ENCODE measurements around the gene UGT1A8. TPM values are rescaled to one million over a fixed set of nuclear protein-coding genes. Genes with fewer than 3 reads are reported as not detected.

The UGT1A8 gene
- total RNA-seq, 4 donors from 2014 or later, result 1.1 to 15.1 (median 9.4) TPM

DNA sequence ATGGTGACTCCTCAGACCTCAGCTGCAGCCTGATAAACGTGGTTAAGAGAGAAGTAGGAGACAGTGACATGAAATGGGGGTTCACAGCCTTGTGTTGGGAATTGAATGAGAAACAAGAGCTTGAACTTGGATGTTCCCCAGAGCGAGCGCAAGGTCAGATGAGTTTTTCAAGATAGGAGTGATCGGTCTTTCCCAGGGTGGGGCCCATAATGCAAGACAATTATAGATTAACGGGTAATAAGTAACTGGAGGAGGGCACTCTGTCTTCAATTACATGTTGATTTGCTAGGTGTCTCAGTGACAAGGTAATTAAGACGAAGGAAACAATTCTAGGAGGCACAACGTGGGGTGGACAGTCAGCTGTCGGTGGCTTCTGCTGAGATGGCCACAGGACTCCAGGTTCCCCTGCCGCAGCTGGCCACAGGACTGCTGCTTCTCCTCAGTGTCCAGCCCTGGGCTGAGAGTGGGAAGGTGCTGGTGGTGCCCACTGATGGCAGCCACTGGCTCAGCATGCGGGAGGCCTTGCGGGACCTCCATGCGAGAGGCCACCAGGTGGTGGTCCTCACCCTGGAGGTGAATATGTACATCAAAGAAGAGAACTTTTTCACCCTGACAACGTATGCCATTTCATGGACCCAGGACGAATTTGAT, 95.3 kb downstream of the UGT1A8 start, which contains the start of gene UGT1A5:
UGT1A5 (plus strand) TSS at position 297 of the 651 bp plus-strand sequence; CDS start at position 382, 85 bp downstream.
- 76 to 78% methylated on average over 8 to 14 of the region's 14 CpGs for WGBS, 2 donors (ENCODE audit: low coverage in 1 of 2)
- no peak for DNase-seq

DNA sequence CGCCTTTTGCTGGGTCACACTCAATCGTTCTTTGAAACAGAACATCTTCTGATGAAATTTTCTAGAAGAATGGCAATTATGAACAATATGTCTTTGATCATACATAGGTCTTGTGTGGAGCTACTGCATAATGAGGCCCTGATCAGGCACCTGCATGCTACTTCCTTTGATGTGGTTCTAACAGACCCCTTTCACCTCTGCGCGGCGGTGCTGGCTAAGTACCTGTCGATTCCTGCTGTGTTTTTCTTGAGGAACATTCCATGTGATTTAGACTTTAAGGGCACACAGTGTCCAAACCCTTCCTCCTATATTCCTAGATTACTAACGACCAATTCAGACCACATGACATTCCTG, 95.8 kb downstream of the UGT1A8 start:
- no peak for DNase-seq
- Histone ChIP-seq H3K27ac (no peak overlapping the region), H3K4me1 (peaks cover 0 to 4% (median 1%) of the 10 kb centered on the region in 4 donors), H3K4me3 (no peak overlapping the region), H3K27me3 (no peaks in the 10 kb centered on the region), H3K36me3 (no peaks in the 10 kb centered on the region), H3K9me3 (no peaks in the 10 kb centered on the region)
- intact Hi-C loops (cut with DNase I; ENCODE audit: low total_unique reads), result no loop called here
- WGBS, 2 donors (ENCODE audit: low coverage in 1 of 2), result 82 to 84% methylated on average over 4 to 7 of the region's 7 CpGs
- in situ Hi-C loops (cut with MboI; ENCODE audit: low pct_ligation_motif_present in 1 of 4, low pct_unique_long_range_greater_than_20kb in 1 of 4, low sequenced_read_pairs in 3 of 4), result loop anchor here in 1 of 4 donors (25.0 kb wide), 1 partner anchor 251 kb away; no protein-coding TSS in a partner anchor
- TF ChIP-seq POLR2A (IDR thresholded peaks at IDR 0.05) (no peak), EP300 (IDR thresholded peaks at IDR 0.05; ENCODE audit: low read depth) (no peak), POLR2AphosphoS5 (IDR thresholded peaks at IDR 0.05) (no peak)
- TF ChIP-seq, protein P1, sequence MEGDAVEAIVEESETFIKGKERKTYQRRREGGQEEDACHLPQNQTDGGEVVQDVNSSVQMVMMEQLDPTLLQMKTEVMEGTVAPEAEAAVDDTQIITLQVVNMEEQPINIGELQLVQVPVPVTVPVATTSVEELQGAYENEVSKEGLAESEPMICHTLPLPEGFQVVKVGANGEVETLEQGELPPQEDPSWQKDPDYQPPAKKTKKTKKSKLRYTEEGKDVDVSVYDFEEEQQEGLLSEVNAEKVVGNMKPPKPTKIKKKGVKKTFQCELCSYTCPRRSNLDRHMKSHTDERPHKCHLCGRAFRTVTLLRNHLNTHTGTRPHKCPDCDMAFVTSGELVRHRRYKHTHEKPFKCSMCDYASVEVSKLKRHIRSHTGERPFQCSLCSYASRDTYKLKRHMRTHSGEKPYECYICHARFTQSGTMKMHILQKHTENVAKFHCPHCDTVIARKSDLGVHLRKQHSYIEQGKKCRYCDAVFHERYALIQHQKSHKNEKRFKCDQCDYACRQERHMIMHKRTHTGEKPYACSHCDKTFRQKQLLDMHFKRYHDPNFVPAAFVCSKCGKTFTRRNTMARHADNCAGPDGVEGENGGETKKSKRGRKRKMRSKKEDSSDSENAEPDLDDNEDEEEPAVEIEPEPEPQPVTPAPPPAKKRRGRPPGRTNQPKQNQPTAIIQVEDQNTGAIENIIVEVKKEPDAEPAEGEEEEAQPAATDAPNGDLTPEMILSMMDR (IDR thresholded peaks at IDR 0.05), result no peak

More for the DNA sequence above, 95.3 kb downstream of the UGT1A8 start, which contains the start of gene UGT1A5:
- in situ Hi-C loops (cut with MboI; ENCODE audit: low pct_ligation_motif_present in 1 of 4, low pct_unique_long_range_greater_than_20kb in 1 of 4, low sequenced_read_pairs in 3 of 4), result loop anchor here in 1 of 4 donors (25.0 kb wide), 1 partner anchor 250 kb away; no protein-coding TSS in a partner anchor
- H3K4me3 ChIP-seq, result no peak within 1 kb of the TSS
- intact Hi-C loops (cut with DNase I; ENCODE audit: low total_unique reads), result no loop called here
- peaks cover 0 to 4% (median 1%) of the 10 kb centered on the region in 4 donors for H3K4me1 ChIP-seq
- no peak within 1 kb of the TSS for H3K27ac ChIP-seq
- no peaks in the 10 kb centered on the region for H3K36me3 ChIP-seq
- no peaks in the 10 kb centered on the region for H3K27me3 ChIP-seq
- H3K9me3 ChIP-seq, result no peaks in the 10 kb centered on the region
- TF ChIP-seq, protein P1 (IDR thresholded peaks at IDR 0.05), result no peak
- no peak for TF ChIP-seq POLR2A (IDR thresholded peaks at IDR 0.05)
- no peak for TF ChIP-seq POLR2AphosphoS5 (IDR thresholded peaks at IDR 0.05)
- no peak for TF ChIP-seq EP300 (IDR thresholded peaks at IDR 0.05; ENCODE audit: low read depth)

DNA sequence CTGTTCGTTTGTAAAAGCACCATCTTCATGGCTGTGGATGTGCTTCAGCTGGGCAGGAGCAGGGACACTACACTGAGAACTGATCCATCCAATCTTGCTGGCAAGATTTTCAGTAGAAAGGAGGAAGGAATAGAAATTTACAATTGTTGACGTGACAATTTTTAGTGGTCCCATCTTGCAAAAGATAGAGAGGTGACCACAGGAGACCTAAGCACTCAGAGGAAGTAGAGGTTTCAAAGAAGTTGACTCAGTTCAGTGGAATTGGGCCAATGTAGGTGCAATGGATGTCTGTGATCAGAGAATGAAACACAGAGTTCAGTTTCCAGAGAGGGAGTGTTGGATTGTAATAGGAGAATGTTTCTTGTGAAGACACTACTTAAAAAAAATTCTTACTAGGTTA, 96.7 kb downstream of the UGT1A8 start:
- no peak for TF ChIP-seq POLR2AphosphoS5 (IDR thresholded peaks at IDR 0.05)
- no peak for TF ChIP-seq EP300 (IDR thresholded peaks at IDR 0.05; ENCODE audit: low read depth)
- TF ChIP-seq POLR2A (IDR thresholded peaks at IDR 0.05), result no peak
- TF ChIP-seq, protein P1 (IDR thresholded peaks at IDR 0.05), result no peak
- H3K27me3 ChIP-seq, result no peaks in the 10 kb centered on the region
- in situ Hi-C loops (cut with MboI; ENCODE audit: low pct_ligation_motif_present in 1 of 4, low pct_unique_long_range_greater_than_20kb in 1 of 4, low sequenced_read_pairs in 3 of 4), result loop anchor here in 1 of 4 donors (25.0 kb wide), 1 partner anchor 252 kb away; no protein-coding TSS in a partner anchor
- H3K36me3 ChIP-seq, result no peaks in the 10 kb centered on the region
- no peaks in the 10 kb centered on the region for H3K9me3 ChIP-seq
- H3K4me1 ChIP-seq, result peaks cover 0 to 4% (median 1%) of the 10 kb centered on the region in 4 donors
- H3K27ac ChIP-seq, result no peak overlapping the region
- H3K4me3 ChIP-seq, result no peak overlapping the region
- DNase-seq, result no peak
- WGBS, 2 donors (ENCODE audit: low coverage in 1 of 2), result 50 to 68% methylated on average over 1 to 2 of the region's 2 CpGs
- intact Hi-C loops (cut with DNase I; ENCODE audit: low total_unique reads), result no loop called here

DNA sequence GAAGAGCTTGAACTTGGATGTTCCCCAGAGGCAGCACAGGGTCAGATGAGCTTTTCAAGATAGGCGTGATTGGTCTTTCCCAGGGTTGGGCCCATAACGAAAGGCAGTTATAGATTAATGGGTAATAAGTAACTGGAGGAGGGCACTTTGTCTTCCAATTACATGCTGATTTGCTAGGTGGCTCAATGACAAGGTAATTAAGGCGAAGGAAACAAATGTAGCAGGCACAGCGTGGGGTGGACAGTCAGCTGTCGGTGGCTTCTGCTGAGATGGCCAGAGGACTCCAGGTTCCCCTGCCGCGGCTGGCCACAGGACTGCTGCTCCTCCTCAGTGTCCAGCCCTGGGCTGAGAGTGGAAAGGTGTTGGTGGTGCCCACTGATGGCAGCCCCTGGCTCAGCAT, 101.1 kb downstream of the UGT1A8 start, which contains the start of gene UGT1A4:
UGT1A4 (plus strand) TSS at position 185 of the 400 bp plus-strand sequence; CDS start at position 270, 85 bp downstream.
- in situ Hi-C loops (cut with MboI; ENCODE audit: low pct_ligation_motif_present in 1 of 4, low pct_unique_long_range_greater_than_20kb in 1 of 4, low sequenced_read_pairs in 3 of 4) (loop anchor here in 1 of 4 donors (25.0 kb wide), 1 partner anchor 256 kb away; no protein-coding TSS in a partner anchor), intact Hi-C loops (cut with DNase I; ENCODE audit: low total_unique reads) (no loop called here)
- DNase-seq, result no peak
- Histone ChIP-seq H3K4me1 (no peaks in the 10 kb centered on the region), H3K36me3 (no peaks in the 10 kb centered on the region), H3K4me3 (no peak within 1 kb of the TSS), H3K9me3 (no peaks in the 10 kb centered on the region), H3K27me3 (no peaks in the 10 kb centered on the region), H3K27ac (no peak within 1 kb of the TSS)
- 81 to 89% methylated on average over 5 to 7 of the region's 7 CpGs for WGBS, 2 donors (ENCODE audit: low coverage in 1 of 2)
- TF ChIP-seq POLR2AphosphoS5 (IDR thresholded peaks at IDR 0.05) (no peak), EP300 (IDR thresholded peaks at IDR 0.05; ENCODE audit: low read depth) (no peak), POLR2A (IDR thresholded peaks at IDR 0.05) (no peak)
- TF ChIP-seq, protein P1 (IDR thresholded peaks at IDR 0.05), result no peak
